Measurements from ENCODE around the gene GYG2. TPM values are rescaled to one million over a fixed set of nuclear protein-coding genes. Genes with fewer than 3 reads are reported as not detected.
A peak's percentile ranks its signal among the peaks of the same experiment; 100 is the strongest.
"Not testable (repeated sequence)": the region's sequence is repeated elsewhere in the genome, so short reads cannot be mapped to it uniquely, and the experiment has no call there.

The GYG2 gene
- total RNA-seq, 1 experiment from 2014 or later, result 3.7 TPM

DNA sequence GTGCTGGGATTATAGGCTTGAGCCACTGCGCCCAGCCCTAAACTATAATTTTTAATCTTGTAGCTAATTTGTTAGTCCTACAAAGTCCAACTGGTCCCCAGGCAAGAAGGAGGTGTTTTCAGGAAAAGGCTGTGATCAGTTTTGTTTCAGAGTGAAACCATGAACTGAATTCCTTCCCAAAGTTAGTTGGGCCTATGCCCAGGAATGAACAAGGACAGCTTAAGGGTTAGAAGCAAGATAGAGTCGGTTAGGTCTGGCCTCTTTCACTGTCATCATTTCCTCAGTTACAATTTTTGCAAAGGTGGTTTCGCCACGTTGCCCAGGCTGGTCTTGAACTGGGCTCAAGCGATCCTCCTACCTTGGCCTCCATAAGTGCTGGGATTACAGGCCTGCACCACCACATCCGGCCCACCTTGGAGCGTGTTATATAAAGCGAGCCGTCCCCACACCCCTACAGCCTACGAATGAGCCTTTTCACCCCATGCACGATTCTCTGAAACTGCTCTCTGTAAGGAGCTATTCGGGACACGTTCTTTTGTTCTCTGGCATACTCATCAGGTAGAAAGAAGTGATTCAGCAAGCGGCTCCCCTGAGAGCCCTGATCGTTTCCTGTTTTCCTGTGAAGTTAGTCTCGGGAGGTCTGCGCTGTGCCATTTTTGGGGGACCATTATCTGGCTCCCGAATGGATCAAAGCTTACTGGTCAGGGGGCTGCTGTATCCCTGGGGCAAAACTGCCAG, 24.5 kb upstream of the GYG2 start:
- in situ Hi-C loops (cut with HindIII; ENCODE audit: low pct_unique_long_range_greater_than_20kb, low sequenced_read_pairs); DNase-seq (ENCODE audit: low read depth): not testable (repeated sequence)

DNA sequence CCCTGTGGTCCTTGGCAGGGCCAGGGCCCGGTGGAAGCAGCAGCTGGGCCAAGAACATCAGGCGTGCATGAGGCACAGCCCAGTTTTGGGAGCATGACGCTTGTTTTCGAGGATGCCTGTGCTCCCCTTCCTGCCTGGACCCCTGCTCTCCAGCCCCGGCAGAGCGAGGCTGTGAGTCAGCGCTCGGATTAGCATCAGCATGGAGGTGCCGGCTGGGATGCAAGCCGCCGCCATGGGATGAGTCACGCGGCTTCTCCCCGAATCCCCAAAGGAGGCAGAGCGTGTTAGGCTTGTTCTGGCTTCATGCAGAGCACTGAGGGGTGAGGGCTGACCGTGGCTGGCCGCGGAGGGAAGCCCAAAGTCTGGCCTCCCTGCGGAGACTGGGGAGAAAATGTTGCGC, 23.9 kb upstream of the GYG2 start:
- in situ Hi-C loops (cut with HindIII; ENCODE audit: low pct_unique_long_range_greater_than_20kb, low sequenced_read_pairs); DNase-seq (ENCODE audit: low read depth): not testable (repeated sequence)

DNA sequence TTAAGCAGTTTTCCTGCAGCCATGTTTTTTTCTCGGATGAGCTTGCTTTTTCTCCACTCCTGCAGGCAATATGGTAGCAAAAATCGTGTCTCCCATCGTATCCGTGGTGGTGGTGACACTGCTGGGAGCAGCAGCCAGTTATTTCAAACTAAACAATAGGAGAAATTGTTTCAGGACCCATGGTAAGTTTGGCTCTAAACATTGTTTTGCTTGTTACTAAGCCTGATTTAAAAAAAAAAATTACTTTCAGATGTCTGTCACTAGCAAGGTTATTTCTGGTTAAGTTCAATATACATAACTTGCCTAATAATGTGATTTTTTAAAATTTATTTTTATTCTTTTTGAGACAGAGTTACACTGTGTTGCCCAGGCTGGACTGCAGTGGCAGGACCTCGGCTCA, 17.5 kb upstream of the GYG2 start:
- DNase-seq (ENCODE audit: low read depth), result no peak
- in situ Hi-C loops (cut with HindIII; ENCODE audit: low pct_unique_long_range_greater_than_20kb, low sequenced_read_pairs), result loop anchor here (10.0 kb wide), 1 partner anchor 126 kb away; no protein-coding TSS in a partner anchor

DNA sequence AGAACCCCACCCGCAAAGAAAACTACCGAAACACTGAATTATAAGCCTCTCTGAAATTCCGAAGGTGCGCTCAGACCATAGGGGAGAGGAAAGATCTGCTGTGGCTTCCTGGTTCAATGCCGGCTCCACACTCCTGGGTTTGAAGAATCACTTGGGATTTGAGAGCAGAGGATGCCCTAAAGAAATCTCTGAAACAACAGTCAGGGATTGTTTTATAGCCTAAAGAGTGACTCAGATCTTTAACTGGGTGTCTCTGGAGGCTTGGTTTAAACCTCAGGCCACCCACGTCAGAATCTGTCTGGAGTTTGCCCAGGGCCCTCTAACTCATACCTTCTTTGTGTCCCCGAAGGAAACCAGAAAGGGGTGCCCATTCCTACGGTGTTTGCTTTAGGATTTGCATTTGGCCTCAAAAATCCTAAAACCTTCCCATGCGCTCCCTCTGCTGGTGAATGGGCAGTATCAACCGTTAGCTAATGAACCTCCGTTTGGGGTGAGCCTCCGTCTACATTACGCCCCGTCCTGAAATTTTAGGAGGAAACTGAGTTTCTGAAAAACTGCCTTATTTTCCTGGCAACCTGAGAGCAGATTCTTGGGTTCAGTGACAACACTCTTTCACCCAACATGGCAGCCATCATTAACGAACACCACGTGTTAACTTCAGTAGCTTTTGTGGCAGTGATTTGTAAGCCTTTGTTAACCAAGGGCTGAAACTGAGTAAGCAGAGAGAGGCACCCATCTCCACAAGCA, 16.4 kb upstream of the GYG2 start:
- DNase-seq (ENCODE audit: low read depth), result peak; percentile 23

DNA sequence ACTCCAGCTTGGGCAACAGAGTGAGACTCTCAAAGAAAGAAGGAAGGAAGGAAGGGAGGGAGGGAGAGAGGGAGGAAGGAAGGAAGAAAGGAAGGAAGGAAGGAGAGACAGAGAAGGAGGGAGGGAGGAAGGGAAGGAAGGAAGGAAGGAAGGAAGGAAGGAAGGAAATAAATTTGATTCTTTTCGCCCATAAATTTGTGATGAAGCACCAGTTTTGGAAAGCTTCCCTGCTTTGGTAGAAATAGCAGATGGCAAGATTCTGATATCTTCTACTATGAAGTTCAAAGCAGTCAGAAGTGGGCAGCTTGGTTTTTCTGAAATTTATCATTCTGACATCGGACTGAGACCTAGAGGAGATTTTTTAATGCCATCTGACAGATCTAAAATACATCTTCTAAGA, 11.7 kb upstream of the GYG2 start:
- no peak for DNase-seq (ENCODE audit: low read depth)
- in situ Hi-C loops (cut with HindIII; ENCODE audit: low pct_unique_long_range_greater_than_20kb, low sequenced_read_pairs), result loop anchor here (10.0 kb wide), 1 partner anchor 132 kb away; no protein-coding TSS in a partner anchor

More for the DNA sequence above, 16.4 kb upstream of the GYG2 start:
- in situ Hi-C loops (cut with HindIII; ENCODE audit: low pct_unique_long_range_greater_than_20kb, low sequenced_read_pairs), result loop anchor here (10.0 kb wide), 1 partner anchor 128 kb away; no protein-coding TSS in a partner anchor

DNA sequence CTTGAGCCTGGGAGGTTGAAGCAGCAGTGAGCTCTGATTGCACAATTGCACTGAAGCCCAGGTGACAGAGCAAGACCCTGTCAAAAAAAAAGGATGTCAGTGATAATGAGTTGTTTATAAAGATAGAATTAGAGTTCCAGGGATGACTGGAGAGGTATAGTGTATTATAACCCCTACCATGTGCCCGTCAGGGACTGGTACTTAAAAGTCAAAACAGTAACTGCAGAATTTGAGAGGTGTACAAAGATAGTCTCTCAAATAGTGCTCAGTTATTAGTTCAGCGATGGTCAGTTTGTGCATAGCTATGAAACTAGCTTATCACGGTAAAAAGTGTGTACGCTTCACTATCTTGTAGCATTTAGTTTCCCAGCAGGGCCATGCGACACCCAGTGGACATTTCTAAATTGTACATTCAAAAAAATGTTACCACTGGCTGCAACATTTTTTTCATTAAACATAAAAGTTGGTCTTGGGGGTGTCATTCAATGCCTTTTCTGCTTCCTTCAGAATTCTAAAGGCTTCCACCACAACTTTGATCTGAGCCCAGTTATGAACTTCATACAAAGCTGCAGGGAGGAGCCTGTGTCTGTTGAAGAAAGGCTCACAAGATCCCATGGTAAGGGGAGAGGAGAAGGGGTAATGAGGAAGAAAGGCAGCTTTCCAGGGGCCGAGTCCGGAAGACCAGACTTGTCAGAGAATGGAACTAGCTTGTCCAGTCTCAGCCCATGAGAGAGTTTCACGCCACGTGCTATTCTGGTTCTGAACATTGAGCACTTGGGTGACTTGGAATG, 9.2 kb upstream of the GYG2 start:
- in situ Hi-C loops (cut with HindIII; ENCODE audit: low pct_unique_long_range_greater_than_20kb, low sequenced_read_pairs), result loop anchor here (10.0 kb wide), 1 partner anchor 135 kb away; no protein-coding TSS in a partner anchor
- peak; percentile 19 for DNase-seq (ENCODE audit: low read depth)

DNA sequence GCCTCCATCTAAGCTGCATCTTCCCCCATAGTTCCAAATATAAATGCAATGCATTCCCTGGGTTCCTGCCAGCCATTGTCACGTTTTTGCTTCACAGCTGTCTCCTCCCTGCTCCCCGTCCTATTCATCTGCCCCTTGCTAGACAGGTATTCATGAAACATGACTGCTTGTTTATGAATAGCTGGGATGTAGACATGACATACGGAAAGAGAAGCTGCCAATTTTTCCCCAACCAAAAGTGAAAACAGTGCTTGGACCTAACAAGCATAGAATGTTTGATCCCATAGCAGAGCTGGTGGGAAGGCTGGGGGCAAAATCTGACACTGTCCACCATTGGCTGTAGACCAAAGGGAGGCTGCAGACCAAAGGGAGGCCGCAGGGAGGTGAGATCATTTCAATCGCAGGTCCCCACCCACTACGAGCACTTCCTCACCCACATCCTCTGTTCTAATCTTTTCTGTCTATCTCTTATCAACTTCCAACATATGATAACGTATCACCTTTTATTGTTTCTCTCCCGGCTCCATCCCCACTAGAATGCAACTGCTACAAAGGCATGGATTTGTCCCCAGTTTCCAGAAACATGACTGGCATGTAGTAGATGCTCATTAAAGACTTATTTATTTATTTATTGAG, 8.5 kb upstream of the GYG2 start:
- DNase-seq (ENCODE audit: low read depth), result no peak
- in situ Hi-C loops (cut with HindIII; ENCODE audit: low pct_unique_long_range_greater_than_20kb, low sequenced_read_pairs), result no loop called here

DNA sequence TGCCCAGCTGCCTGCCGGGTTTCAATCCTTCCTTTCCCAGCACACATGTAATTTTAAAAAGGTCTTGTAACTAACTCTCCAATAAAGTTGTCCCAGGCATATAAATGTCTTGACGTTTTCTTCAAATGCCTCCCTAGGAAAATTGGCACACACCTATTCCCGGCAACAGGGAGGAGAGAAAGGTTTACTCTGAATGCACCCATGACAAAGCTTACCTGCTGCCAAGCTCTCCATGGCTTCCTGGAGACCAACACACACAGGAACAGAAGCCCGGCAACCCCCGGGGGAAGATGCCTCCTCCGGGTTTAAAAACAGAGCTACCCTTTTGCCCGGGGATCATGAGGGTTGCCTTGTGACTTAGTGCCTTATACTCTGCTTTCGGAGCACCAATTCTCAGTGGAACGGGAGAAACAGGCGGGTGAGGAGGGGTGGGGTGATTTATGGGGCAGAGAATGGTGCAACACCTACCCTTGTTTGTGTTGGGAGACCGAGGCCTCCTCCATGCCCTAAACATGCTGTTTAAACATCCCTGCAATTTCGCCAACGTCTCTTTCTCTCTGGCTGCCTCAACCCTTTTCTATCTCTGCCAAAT, 4.8 kb upstream of the GYG2 start:
- in situ Hi-C loops (cut with HindIII; ENCODE audit: low pct_unique_long_range_greater_than_20kb, low sequenced_read_pairs), result no loop called here

DNA sequence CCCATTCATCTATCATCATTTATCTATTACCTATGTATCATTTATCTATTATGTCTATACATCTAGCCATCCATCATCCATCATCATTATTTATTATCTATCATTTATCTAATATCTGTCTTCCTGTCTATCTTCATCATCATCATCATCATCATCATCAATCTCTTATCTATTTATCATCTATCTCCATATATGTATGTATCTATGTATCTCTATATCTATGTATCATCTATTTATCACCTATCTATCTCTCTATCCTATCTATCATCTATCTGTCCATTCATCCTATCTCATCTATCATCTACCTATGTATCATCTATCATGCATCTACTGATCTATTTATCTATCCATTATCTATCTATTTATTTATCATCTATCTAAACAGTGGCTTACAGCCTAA, 3.8 kb upstream of the GYG2 start:
- no peak for DNase-seq (ENCODE audit: low read depth)
- in situ Hi-C loops (cut with HindIII; ENCODE audit: low pct_unique_long_range_greater_than_20kb, low sequenced_read_pairs), result no loop called here

More for the DNA sequence above, 4.8 kb upstream of the GYG2 start:
- DNase-seq (ENCODE audit: low read depth), result no peak

DNA sequence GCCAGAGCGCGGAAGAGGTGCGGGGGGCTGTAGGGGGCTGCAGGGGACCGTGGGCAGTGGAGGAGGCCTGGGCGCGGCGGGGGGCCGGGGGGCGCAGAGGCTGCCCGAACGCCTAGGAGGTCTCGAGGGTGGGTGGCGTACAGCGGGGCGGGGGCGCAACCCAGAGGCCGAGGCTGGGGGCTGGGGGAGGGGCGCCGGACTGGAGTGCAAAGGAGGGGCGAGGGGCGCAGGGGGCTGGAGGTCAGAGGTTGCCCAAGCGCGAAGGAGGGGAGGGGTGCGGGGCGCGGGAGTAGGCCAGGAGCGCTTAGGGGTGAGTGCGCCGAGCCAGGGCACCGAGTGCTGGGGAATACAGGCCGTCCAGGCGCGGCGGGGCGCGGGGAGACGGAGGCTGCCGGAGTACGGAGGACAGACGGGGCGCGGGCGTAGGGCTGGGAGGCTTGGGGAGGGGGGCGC, 255 bp downstream of the GYG2 start:
- no peak for DNase-seq (ENCODE audit: low read depth)
- in situ Hi-C loops (cut with HindIII; ENCODE audit: low pct_unique_long_range_greater_than_20kb, low sequenced_read_pairs), result no loop called here

DNA sequence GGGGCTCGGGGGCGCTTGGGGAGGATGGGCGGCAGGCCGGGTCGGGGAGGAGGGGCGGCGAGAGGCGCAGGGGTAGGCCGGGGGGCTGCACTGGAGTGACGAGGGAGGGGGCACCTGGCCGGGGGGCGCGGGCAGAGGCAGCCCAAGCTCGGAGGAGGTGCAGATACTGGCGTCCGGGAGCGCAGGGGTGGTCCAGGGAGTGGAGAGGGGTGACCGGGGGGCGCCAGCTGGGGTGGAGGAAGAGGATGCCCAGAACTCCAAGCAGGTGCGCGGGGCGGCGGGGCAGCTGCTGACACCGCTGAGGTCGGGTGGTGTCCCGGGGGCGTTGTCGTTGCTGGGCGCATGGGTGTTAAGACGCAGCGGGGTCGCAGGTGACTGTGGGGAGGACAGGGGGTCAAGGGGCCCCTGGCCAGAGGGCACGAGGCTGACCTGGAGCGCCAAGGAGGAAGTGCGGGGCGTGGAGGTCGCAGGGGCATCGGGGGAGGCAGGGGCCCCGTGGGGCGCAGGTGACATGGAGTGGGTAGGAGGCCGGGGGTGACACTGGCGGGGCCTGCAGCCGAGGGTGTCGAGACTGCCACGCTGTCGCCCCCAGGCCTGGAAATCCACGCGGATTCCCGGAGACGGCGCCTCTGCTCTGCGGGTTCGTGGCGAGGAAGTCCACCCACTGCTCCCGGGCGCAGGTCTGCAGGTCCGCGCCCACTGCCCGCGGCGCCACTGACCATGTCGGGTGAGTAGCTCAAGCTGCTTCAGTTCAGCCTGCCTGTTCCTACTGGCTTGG, 928 bp downstream of the GYG2 start:
- in situ Hi-C loops (cut with HindIII; ENCODE audit: low pct_unique_long_range_greater_than_20kb, low sequenced_read_pairs), result no loop called here

DNA sequence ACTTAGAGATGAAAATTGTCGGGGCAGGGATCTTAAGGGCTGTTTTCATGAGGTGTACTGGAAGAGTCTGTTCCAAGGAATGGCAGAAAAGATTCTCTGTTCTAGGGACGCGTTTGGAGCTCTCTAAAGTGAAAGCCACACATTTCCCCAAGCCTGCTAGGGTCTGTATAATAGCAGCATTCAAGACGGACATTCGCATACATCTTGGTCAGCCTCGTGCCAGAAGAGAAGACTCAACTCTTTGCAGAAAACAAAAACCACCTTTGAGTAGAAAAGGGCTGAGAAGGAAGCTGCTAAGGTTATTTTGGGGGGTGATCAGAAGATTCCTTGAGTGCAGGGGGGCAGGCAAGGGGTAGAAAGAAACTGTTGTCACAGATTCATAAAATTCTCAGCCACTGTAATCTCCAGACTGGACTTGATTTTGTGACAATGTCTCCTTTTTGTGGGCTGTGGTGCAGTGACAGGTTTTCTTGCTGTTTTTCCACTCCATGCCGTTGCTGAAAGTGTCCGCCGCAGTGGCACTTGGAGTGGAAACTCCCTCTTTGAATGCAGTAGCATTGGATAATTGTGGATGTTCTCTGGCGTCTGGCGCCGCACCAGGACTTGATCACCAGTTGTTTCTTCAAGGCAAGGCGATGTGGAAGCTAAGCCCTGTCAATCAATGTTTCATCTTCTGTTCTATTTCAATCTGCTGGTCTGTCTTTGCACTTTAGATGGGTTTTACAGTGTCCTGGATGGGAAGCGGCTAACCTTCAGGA, 2.9 kb downstream of the GYG2 start:
- in situ Hi-C loops (cut with HindIII; ENCODE audit: low pct_unique_long_range_greater_than_20kb, low sequenced_read_pairs), result no loop called here
- DNase-seq (ENCODE audit: low read depth), result no peak

More for the DNA sequence above, 928 bp downstream of the GYG2 start:
- DNase-seq (ENCODE audit: low read depth), result no peak

DNA sequence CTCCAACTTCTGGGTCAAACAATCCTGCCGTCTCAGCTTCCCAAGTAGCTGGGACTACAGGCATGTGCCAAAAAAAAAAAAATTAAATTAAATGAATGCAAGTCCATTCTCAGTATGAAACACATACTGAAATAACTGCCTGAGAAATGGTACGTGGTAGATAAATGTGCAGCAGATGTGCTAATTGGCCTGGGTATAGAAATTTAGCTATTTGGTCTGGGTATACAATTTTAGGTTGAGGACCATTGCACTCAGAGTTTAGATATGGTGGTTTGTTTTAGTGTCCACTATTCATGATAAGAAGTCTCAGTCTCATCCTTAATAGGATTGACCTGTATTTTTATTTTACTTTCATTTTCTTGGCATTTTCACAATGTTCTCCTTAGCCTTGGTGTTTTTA, 9.2 kb downstream of the GYG2 start:
- in situ Hi-C loops (cut with HindIII; ENCODE audit: low pct_unique_long_range_greater_than_20kb, low sequenced_read_pairs), result no loop called here
- no peak for DNase-seq (ENCODE audit: low read depth)

DNA sequence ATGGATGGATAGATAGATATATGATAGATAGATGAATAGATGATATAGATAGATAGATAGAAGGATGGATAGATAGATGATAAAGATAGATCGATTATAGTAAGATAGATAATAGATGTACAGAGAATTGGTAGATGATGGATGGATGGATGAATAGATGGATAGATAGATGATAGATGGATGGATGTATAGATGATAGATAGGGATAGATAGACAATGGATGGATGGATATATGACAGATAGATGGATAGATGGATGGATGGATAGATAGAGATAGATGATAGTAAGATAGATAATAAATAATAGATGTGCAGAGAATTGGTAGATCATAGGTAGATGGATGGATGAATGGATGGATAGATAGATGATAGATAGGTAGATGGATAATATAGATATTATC, 12.2 kb downstream of the GYG2 start:
- no peak for DNase-seq (ENCODE audit: low read depth)
- in situ Hi-C loops (cut with HindIII; ENCODE audit: low pct_unique_long_range_greater_than_20kb, low sequenced_read_pairs), result no loop called here

DNA sequence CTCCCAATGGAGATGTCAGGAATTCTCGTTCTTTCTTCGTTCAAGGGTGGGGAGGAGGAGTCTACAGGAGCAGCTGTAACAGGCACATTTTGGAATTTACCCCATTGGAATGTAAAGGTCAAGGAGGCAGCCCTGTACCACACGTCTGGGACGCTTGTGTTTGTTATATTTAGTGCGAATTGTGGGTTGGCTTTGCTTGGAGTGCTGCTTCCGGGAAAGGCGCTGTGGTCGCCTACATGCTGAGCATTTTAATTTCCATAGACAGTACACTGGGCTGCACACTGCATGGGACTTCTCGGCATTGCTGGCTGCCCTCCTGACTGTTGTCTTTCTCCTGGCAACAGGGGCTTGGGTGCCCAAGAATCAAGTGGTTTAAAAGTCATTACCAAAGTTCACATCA, 12.8 kb downstream of the GYG2 start:
- in situ Hi-C loops (cut with HindIII; ENCODE audit: low pct_unique_long_range_greater_than_20kb, low sequenced_read_pairs), result no loop called here
- no peak for DNase-seq (ENCODE audit: low read depth)

DNA sequence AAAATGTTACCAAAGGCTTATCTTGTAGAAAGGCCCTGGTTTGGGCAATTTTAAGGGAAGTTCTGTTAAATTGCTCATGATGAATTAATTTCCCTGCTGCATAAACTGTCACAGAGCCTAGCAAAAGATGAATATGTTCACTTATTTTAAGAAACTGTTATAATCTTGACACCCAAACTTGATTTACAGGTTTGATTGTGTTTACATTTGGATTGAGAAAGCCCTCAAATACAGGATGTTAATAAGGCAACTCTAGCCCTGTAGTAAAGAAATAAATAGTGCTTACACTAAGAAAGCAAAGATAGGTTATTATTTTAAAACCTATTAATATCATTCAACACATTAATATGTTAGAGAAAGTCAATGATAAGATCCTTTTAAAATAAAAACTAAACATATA, 18.3 kb downstream of the GYG2 start:
- no peak for DNase-seq (ENCODE audit: low read depth)
- in situ Hi-C loops (cut with HindIII; ENCODE audit: low pct_unique_long_range_greater_than_20kb, low sequenced_read_pairs), result no loop called here
